Lower lobe of right lung (tissue), 2 donors: ENCODE data around the gene SLC8A1. TPM values are rescaled to one million over a fixed set of nuclear protein-coding genes. Genes with fewer than 3 reads are reported as not detected.

ENCODE experiments used
- ATAC-seq, 2 donors: fragments of 200-7000 bp; cut with Tn5 transposase; one replicate each; pipeline ENCODE4 v1.9.1; 2020 to 2022; ENCODE audit warnings: mild to moderate bottlenecking in 2 of 2, moderate library complexity in 2 of 2
- DNase-seq: peaks from one replicate; pipeline ENCODE4 v3.0.0-alpha.2; 2020
- H3K27ac ChIP-seq: fragments of 200-600 bp; one replicate; pipeline ENCODE4 v1.8.0; 2022
- H3K27me3 ChIP-seq: fragments of 200-600 bp; one replicate; pipeline ENCODE4 v1.8.0; 2022; ENCODE audit warnings: low read depth
- H3K36me3 ChIP-seq: fragments of 200-600 bp; one replicate; pipeline ENCODE4 v1.8.0; 2022; ENCODE audit warnings: mild to moderate bottlenecking
- H3K4me1 ChIP-seq: fragments of 200-600 bp; one replicate; pipeline ENCODE4 v1.8.0; 2022
- H3K4me3 ChIP-seq: fragments of 200-600 bp; one replicate; pipeline ENCODE4 v1.8.0; 2022; ENCODE audit warnings: mild to moderate bottlenecking
- H3K9me3 ChIP-seq: fragments of 200-600 bp; one replicate; pipeline ENCODE4 v1.8.0; 2022
- intact Hi-C: fragments of 100-400 bp; cut with DNase I; formaldehyde crosslinking; loops from one replicate; pipeline ENCODE4 v1.11.0; 2022
- total RNA-seq: library from RNA; stranded (reverse); fragmentation: NEBNext Ultra II Directional; extraction: Animal tissue kit (Norgen Biotek cat#: 25700); gene quantifications from one replicate; pipeline ENCODE4 v1.2.1, GENCODE V29; 2021
- TF ChIP-seq, protein P1 (sequence below): fragments of 200-600 bp; IDR thresholded peaks from one replicate; pipeline ENCODE4 v1.8.0; 2022; ENCODE audit warnings: antibody characterized with exemption, mild to moderate bottlenecking
- donor health status: DM: no; HTN: yes; CAD: no; lungs with severe emphysema.

The SLC8A1 gene
- total RNA-seq, 1 donor from 2014 or later, result 58.5 TPM

DNA sequence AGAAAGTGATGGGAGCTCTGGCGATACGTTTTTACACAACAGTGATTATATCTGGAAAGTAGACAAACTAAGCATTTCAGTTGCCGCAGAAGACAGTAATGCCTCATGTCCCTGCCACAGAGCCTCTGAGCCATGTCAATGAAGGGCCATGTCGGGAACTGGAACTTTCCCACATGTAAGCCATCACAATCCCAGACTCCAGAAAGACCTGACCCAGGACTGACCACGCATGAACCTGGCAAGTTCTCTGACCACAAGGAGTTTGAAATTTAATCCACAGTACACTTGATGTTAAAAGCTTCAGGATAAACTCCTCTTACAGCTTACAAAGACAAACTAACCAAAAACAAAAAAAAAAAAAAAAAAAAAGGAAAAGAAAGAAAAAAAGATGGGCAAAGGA lies 267.3 kb downstream of the SLC8A1 start:
- TF ChIP-seq, protein P1, sequence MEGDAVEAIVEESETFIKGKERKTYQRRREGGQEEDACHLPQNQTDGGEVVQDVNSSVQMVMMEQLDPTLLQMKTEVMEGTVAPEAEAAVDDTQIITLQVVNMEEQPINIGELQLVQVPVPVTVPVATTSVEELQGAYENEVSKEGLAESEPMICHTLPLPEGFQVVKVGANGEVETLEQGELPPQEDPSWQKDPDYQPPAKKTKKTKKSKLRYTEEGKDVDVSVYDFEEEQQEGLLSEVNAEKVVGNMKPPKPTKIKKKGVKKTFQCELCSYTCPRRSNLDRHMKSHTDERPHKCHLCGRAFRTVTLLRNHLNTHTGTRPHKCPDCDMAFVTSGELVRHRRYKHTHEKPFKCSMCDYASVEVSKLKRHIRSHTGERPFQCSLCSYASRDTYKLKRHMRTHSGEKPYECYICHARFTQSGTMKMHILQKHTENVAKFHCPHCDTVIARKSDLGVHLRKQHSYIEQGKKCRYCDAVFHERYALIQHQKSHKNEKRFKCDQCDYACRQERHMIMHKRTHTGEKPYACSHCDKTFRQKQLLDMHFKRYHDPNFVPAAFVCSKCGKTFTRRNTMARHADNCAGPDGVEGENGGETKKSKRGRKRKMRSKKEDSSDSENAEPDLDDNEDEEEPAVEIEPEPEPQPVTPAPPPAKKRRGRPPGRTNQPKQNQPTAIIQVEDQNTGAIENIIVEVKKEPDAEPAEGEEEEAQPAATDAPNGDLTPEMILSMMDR, result no peak
- H3K27me3 ChIP-seq, result no peaks in the 10 kb centered on the region
- DNase-seq, result no peak
- H3K4me3 ChIP-seq, result no peak overlapping the region
- H3K4me1 ChIP-seq, result no peaks in the 10 kb centered on the region
- no peak for ATAC-seq
- no peak overlapping the region for H3K27ac ChIP-seq
- no peaks in the 10 kb centered on the region for H3K9me3 ChIP-seq
- intact Hi-C loops, result no loop called here
- no peaks in the 10 kb centered on the region for H3K36me3 ChIP-seq

DNA sequence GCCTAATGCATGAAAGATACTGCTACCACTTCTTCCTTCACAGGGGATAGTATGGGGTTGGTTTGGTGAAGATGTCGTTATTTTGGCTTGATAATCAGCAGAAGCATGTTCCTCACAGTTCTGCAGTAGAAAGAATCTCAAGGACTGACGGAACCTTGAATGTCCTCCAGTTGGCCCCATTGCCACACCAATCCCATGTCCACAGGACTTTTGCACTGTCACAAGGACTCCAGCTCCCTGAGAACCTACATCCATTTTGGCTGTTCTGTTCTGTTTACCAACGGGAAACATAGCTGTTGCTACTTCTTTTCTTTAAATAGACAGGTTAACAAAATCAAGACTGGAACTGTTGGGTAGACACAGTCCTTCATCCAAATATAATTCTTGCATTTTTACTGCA lies 270.0 kb downstream of the SLC8A1 start:
- H3K4me1 ChIP-seq, result no peaks in the 10 kb centered on the region
- no peaks in the 10 kb centered on the region for H3K27me3 ChIP-seq
- TF ChIP-seq, protein P1, result no peak
- no peak for ATAC-seq
- no peak for DNase-seq
- H3K36me3 ChIP-seq, result no peaks in the 10 kb centered on the region
- no peak overlapping the region for H3K4me3 ChIP-seq
- H3K9me3 ChIP-seq, result no peaks in the 10 kb centered on the region
- H3K27ac ChIP-seq, result no peak overlapping the region
- intact Hi-C loops, result no loop called here

DNA sequence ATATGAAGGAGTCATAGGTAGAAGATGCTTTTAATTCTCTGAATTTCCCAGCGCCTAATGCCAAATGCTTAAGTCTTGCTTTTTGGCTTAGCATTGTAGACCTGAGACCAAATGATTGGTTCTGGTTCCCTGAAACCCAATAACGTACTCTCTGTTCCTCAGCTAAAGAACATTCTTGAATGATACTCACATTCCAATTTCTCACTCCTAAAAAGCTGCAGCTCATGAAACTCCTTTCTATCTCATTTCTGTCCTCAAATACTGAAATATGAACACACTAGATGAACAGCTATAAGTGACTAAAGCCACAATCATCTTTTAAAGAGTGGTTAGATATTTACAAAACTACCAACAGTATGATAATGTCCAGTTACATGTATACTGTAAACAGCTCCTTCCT lies 272.1 kb downstream of the SLC8A1 start:
- TF ChIP-seq, protein P1, result no peak
- Histone ChIP-seq H3K9me3 (no peaks in the 10 kb centered on the region), H3K27me3 (no peaks in the 10 kb centered on the region), H3K36me3 (no peaks in the 10 kb centered on the region), H3K4me3 (no peak overlapping the region), H3K4me1 (no peaks in the 10 kb centered on the region), H3K27ac (no peak overlapping the region)
- intact Hi-C loops, result no loop called here
- DNase-seq (no peak), ATAC-seq (no peak)

DNA sequence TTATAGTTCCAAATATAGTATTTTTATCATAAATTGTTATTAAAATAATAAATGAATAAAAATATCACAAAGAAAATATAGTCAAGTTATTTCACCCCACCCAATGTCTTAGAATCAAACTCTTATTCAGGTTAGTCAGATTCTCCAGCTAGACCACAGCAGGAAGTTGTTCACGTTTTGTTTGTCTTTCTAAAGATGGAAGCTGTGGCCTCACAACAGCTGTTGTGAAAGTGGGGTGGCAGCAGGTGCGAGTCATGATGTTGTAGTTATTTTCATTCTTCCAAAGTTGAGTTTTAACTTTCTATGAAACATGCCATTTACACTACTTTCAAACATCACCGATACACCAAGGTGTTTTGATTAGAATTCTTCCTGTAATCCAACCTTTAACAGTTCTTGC lies 272.9 kb downstream of the SLC8A1 start:
- H3K4me1 ChIP-seq, result no peaks in the 10 kb centered on the region
- H3K27ac ChIP-seq, result no peak overlapping the region
- no peaks in the 10 kb centered on the region for H3K36me3 ChIP-seq
- H3K4me3 ChIP-seq, result no peak overlapping the region
- intact Hi-C loops, result no loop called here
- no peaks in the 10 kb centered on the region for H3K9me3 ChIP-seq
- DNase-seq, result no peak
- no peaks in the 10 kb centered on the region for H3K27me3 ChIP-seq
- ATAC-seq, result no peak
- TF ChIP-seq, protein P1, result no peak

DNA sequence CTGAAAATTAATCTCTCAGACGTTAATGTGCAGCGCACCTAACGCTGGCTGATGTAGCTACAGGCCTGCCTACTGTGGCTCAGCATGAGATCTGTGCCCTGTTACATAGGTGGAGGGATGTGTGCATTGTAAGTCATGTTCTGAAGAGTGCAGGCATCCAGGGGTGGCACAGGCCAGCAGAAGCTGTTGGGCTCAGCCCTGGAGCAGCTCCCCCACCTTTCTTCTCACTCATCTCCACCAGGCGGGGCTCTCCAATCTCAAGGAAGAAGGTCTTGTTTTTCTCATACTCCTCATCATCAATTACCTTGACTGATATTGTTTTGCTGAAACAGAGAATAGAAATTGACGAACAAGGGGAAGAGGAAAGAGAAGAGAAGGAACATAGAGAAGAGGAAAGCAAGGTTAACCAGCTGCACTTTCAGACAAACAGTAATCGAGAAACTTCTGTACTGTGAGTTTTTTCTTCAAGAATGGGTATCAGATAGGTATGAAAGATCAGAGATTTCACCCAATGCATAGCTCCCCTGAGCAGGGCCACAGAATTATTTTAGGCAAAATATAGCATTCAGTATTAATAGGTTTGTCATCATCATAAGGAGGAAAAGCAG lies 273.6 kb downstream of the SLC8A1 start:
- TF ChIP-seq, protein P1, result no peak
- no peaks in the 10 kb centered on the region for H3K36me3 ChIP-seq
- H3K27me3 ChIP-seq, result no peaks in the 10 kb centered on the region
- H3K4me3 ChIP-seq, result no peak overlapping the region
- H3K9me3 ChIP-seq, result no peaks in the 10 kb centered on the region
- H3K27ac ChIP-seq, result no peak overlapping the region
- H3K4me1 ChIP-seq, result no peaks in the 10 kb centered on the region
- DNase-seq (no peak), ATAC-seq (no peak)
- intact Hi-C loops, result no loop called here

DNA sequence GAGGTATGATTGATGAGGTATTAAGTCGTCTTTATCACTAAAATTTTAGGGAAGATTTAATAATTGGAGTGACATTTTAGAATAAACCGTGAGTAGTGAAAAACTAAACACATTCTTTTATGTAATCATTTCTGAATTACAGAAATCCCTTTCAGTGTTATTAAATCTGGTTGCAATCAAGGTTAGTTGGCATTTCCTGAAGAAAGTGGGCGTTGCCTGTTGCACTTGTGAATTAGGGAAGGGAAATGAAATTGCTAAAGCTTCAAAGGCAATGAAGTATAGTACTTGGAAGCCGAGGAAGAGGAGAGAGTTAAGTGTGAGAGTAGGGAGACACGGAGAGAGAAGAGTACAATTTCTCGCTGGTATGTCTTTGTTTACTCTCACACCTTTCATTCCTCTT lies 274.5 kb downstream of the SLC8A1 start:
- intact Hi-C loops, result no loop called here
- DNase-seq, result no peak
- Histone ChIP-seq H3K9me3 (no peaks in the 10 kb centered on the region), H3K4me3 (no peak overlapping the region), H3K27ac (no peak overlapping the region), H3K27me3 (no peaks in the 10 kb centered on the region), H3K4me1 (no peaks in the 10 kb centered on the region), H3K36me3 (no peaks in the 10 kb centered on the region)
- TF ChIP-seq, protein P1, result no peak
- ATAC-seq, result no peak
